BJ (cell line): ENCODE measurements around the gene EIF4E3. TPM values are rescaled to one million over a fixed set of nuclear protein-coding genes. Genes with fewer than 3 reads are reported as not detected.

Experiments used
- CTCF ChIA-PET: fragments of 350-600 bp; formaldehyde crosslinking; extraction: SDS; loops from one replicate; lab custom pipeline; 2021; ENCODE audit warnings: antibody characterized with exemption, inconsistent platforms; lab: Yijun Ruan, JAX
- POLR2A ChIA-PET: fragments of 300-600 bp; sonication (Branson Sonifier 250); formaldehyde crosslinking; extraction: SDS; loops from one replicate; lab custom pipeline; 2021; ENCODE audit warnings: antibody characterized with exemption; lab: Charles Lee
- DNase-seq: peaks from one replicate; pipeline ENCODE4 v3.0.0-alpha.2; 2011; ENCODE audit warnings: low read depth
- H3K27me3 ChIP-seq: 2 replicates; pipeline ENCODE4 v1.6.0; 2011; ENCODE audit warnings: low read length; ENCODE audit not compliant: control insufficient read depth, insufficient read depth
- H3K36me3 ChIP-seq: 2 replicates; pipeline ENCODE4 v1.5.1; 2011; ENCODE audit warnings: low read length; ENCODE audit not compliant: control insufficient read depth, insufficient read depth
- H3K4me3 ChIP-seq: 2 replicates; pipeline ENCODE4 v1.5.1; 2011; ENCODE audit warnings: low read depth, mild to moderate bottlenecking, control low read depth, low read length
- polyA plus RNA-seq: library from polyadenylated mRNA; depleted of rRNA; stranded (reverse); fragments of >200 nt; gene quantifications from 2 replicates; pipeline ENCODE4 v1.2.3, GENCODE V29; 2011
- TF ChIP-seq, protein P1 (sequence below): IDR thresholded peaks from 2 replicates; pipeline ENCODE4 v1.5.1; 2011; ENCODE audit warnings: low read depth, mild to moderate bottlenecking, control low read depth, inconsistent platforms, low read length, moderate library complexity; ENCODE audit not compliant: insufficient read depth

The EIF4E3 gene
- polyA plus RNA-seq, 1 experiment = 1.1 TPM

- POLR2A ChIA-PET = no interaction called here
- Histone ChIP-seq H3K4me3 (no peak overlapping the region), H3K36me3 (no peaks in the 10 kb centered on the region), H3K27me3 (no peaks in the 10 kb centered on the region; the same call in 1 of the 2 replicates)
- no peak for DNase-seq
- CTCF ChIA-PET = no interaction called here
- TF ChIP-seq, protein P1, sequence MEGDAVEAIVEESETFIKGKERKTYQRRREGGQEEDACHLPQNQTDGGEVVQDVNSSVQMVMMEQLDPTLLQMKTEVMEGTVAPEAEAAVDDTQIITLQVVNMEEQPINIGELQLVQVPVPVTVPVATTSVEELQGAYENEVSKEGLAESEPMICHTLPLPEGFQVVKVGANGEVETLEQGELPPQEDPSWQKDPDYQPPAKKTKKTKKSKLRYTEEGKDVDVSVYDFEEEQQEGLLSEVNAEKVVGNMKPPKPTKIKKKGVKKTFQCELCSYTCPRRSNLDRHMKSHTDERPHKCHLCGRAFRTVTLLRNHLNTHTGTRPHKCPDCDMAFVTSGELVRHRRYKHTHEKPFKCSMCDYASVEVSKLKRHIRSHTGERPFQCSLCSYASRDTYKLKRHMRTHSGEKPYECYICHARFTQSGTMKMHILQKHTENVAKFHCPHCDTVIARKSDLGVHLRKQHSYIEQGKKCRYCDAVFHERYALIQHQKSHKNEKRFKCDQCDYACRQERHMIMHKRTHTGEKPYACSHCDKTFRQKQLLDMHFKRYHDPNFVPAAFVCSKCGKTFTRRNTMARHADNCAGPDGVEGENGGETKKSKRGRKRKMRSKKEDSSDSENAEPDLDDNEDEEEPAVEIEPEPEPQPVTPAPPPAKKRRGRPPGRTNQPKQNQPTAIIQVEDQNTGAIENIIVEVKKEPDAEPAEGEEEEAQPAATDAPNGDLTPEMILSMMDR = no peak
Measured at GRCh38 chr3:71649757-71650156, 75.4 kb downstream of the EIF4E3 start.

DNA sequence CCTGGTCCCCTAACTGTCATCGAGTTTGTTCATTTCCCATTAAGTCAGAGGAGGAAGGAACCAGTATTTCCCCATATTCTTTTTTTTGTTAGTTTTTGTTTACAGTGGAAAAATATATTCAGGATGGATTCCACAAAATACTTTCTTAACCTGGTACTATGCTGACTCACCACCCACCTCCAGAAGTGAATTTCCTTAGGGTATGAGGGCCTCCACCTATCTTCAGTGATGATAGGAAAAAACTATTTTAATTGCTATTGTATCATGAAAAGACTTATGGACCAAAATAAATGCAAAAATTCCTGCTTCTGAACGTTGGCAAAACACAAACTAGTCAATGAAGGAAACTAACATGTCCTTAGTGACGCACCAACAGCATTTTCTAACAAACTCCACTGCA, 77.5 kb downstream of the EIF4E3 start:
- POLR2A ChIA-PET = no interaction called here
- H3K4me3 ChIP-seq = no peak overlapping the region
- no peaks in the 10 kb centered on the region for H3K36me3 ChIP-seq
- CTCF ChIA-PET = interaction anchor here (1.0 to 1.5 kb wide), 3 partner anchors 402 to 1583 kb away, joined by 3 to 4 read pairs (median 4); no protein-coding TSS in a partner anchor
- DNase-seq = no peak
- H3K27me3 ChIP-seq = no peaks in the 10 kb centered on the region; the same call in 1 of the 2 replicates
- TF ChIP-seq, protein P1 = no peak

- no peak for DNase-seq
- TF ChIP-seq, protein P1 = no peak
- Histone ChIP-seq H3K27me3 (no peaks in the 10 kb centered on the region; the same call in 1 of the 2 replicates), H3K36me3 (no peaks in the 10 kb centered on the region), H3K4me3 (no peak overlapping the region)
- POLR2A ChIA-PET = no interaction called here
- CTCF ChIA-PET = interaction anchor here (1.0 to 1.5 kb wide), 2 partner anchors 402 to 1583 kb away, joined by 3 to 4 read pairs; no protein-coding TSS in a partner anchor
Measured at GRCh38 chr3:71646971-71647370, 78.2 kb downstream of the EIF4E3 start.

GRCh38 chr3:71645140-71645539, 80.1 kb downstream of the EIF4E3 start:
- TF ChIP-seq, protein P1 = no peak
- DNase-seq = no peak
- POLR2A ChIA-PET = no interaction called here

DNA sequence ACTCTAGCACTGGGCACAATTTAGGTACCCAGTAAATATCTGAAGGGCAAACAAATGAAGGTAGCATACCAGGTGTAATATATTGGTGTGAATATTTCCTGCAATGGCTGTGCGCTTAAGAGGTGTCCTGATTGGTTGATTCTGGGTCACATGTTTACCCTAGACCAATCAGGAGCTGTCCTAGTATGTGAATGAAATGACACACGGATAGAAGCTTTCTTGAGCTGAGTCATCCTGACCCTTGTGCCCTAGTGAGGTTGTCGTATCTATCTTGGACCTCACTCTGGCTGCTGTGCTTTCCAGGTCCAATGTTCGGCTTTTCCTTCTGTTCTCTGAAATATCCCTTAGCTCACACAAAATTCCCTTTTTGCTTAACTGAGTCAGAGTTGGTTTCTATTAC, 83.5 kb downstream of the EIF4E3 start:
- TF ChIP-seq, protein P1 = no peak
- Histone ChIP-seq H3K27me3 (peaks cover 2% of the 10 kb centered on the region), H3K4me3 (no peak overlapping the region), H3K36me3 (no peaks in the 10 kb centered on the region)
- ChIA-PET POLR2A (no interaction called here), CTCF (interaction anchor here (1.2 to 2.0 kb wide), 2 partner anchors 9 to 11 kb away, joined by 3 to 7 read pairs; no protein-coding TSS in a partner anchor)
- DNase-seq = no peak

More at GRCh38 chr3:71645140-71645539, 80.1 kb downstream of the EIF4E3 start:
- Histone ChIP-seq H3K36me3 (no peaks in the 10 kb centered on the region), H3K27me3 (no peaks in the 10 kb centered on the region), H3K4me3 (no peak overlapping the region)
- CTCF ChIA-PET = interaction anchor here (1.4 kb wide), 1 partner anchor 12 kb away, joined by 3 read pairs; no protein-coding TSS in a partner anchor
